HG03108 (cell line): Measurements from ENCODE around the gene HCN2.

Source experiments
- ATAC-seq: cut with Tn5 transposase; IDR thresholded peaks from one replicate; pipeline ENCODE4 v1.9.1; 2021; ENCODE audit warnings: moderate library complexity; ENCODE audit not compliant: unreplicated experiment

Gene HCN2

GRCh38 chr19:570937-571565, 18.6 kb upstream of the HCN2 start:
- no peak for ATAC-seq

- no peak for ATAC-seq
Measured at GRCh38 chr19:571566-571974, 18.1 kb upstream of the HCN2 start.

- ATAC-seq = peak; percentile 66
Measured at GRCh38 chr19:572140-572742, 17.4 kb upstream of the HCN2 start, which contains the start of gene BSG. TSS of gene BSG (plus strand) at chr19:572596. CDS start at chr19:572635, 39 bp downstream.

GRCh38 chr19:572743-573518, 16.8 kb upstream of the HCN2 start:
- peak; percentile 15 for ATAC-seq

GRCh38 chr19:573519-573825, 16.2 kb upstream of the HCN2 start:
- no peak for ATAC-seq

- no peak for ATAC-seq
Measured at GRCh38 chr19:574658-575526, 14.8 kb upstream of the HCN2 start.

- ATAC-seq = no peak
Measured at GRCh38 chr19:575527-576506, 13.9 kb upstream of the HCN2 start.

- ATAC-seq = no peak
Measured at GRCh38 chr19:576768-577438, 12.8 kb upstream of the HCN2 start.

GRCh38 chr19:577439-578392, 12.0 kb upstream of the HCN2 start:
- ATAC-seq = no peak

GRCh38 chr19:579111-579841, 10.4 kb upstream of the HCN2 start:
- ATAC-seq = no peak

- ATAC-seq = no peak
Measured at GRCh38 chr19:579842-580155, 9.9 kb upstream of the HCN2 start.

GRCh38 chr19:580274-580835, 9.3 kb upstream of the HCN2 start:
- ATAC-seq = no peak

- no peak for ATAC-seq
Measured at GRCh38 chr19:581399-582111, 8.1 kb upstream of the HCN2 start.

GRCh38 chr19:582497-583197, 7.0 kb upstream of the HCN2 start:
- no peak for ATAC-seq

- no peak for ATAC-seq
Measured at GRCh38 chr19:583198-583967, 6.3 kb upstream of the HCN2 start.

- no peak for ATAC-seq
Measured at GRCh38 chr19:583968-584239, 5.8 kb upstream of the HCN2 start.
